IMR-90 (cell line): ENCODE data around the gene RBPJL. TPM values are rescaled to one million over a fixed set of nuclear protein-coding genes. Genes with fewer than 3 reads are reported as not detected.

Source experiments
- ATAC-seq: fragments of 200-7000 bp; cut with Tn5 transposase; 2 replicates; pipeline ENCODE4 v1.9.1; 2020; ENCODE audit warnings: low read depth, mild to moderate bottlenecking, moderate library complexity
- BruUV-seq: library from RNA; stranded (reverse); fragments of 400-500 nt; replicated peaks from 2 replicates; lab custom pipeline; 2021; lab: Mats Ljungman, UMichigan
- CTCF ChIA-PET: fragments of 300-600 bp; formaldehyde crosslinking; extraction: SDS; loops from one replicate; lab custom pipeline; 2021; ENCODE audit warnings: antibody characterized with exemption; lab: Yijun Ruan, JAX
- POLR2A ChIA-PET: fragments of 300-600 bp; sonication (Branson Sonifier 250); formaldehyde crosslinking; loops from one replicate; lab custom pipeline; 2022; ENCODE audit warnings: antibody characterized with exemption; ENCODE audit not compliant: unreplicated experiment; lab: Charles Lee
- DNase-seq: peaks from one replicate; pipeline ENCODE4 v3.0.0; 2013
- H2AFZ ChIP-seq: replicated peaks from 2 replicates; pipeline ENCODE3; 2013; ENCODE audit warnings: low read length, mild to moderate bottlenecking; ENCODE audit not compliant: poor library complexity
- H2AK5ac ChIP-seq: 2 replicates; pipeline ENCODE4 v1.6.1; 2013; ENCODE audit warnings: low read depth, low read length, inconsistent platforms
- H2AK9ac ChIP-seq: replicated peaks from 2 replicates; pipeline ENCODE3; 2013; ENCODE audit warnings: mild to moderate bottlenecking, low read depth, low read length, moderate library complexity; ENCODE audit not compliant: poor library complexity
- H2BK120ac ChIP-seq: 2 replicates; pipeline ENCODE4 v1.6.1; 2013; ENCODE audit warnings: low read depth, low read length, inconsistent platforms
- H2BK15ac ChIP-seq: 3 replicates; pipeline ENCODE4 v1.6.1; 2013; ENCODE audit warnings: low read depth, low read length, inconsistent platforms
- H2BK20ac ChIP-seq: 2 replicates; pipeline ENCODE4 v1.6.1; 2013; ENCODE audit warnings: low read depth, mild to moderate bottlenecking, inconsistent platforms, low read length, moderate library complexity
- H2BK5ac ChIP-seq: 2 replicates; pipeline ENCODE4 v1.6.1; 2013; ENCODE audit warnings: mild to moderate bottlenecking, low read depth, low read length, inconsistent platforms; ENCODE audit not compliant: poor library complexity, severe bottlenecking
- H3K14ac ChIP-seq: replicated peaks from 2 replicates; pipeline ENCODE4 v1.6.1; 2013; ENCODE audit warnings: low read depth, low read length, inconsistent platforms
- H3K18ac ChIP-seq: 2 replicates; pipeline ENCODE4 v1.6.1; 2013; ENCODE audit warnings: low read depth, low read length, control low read depth
- H3K23ac ChIP-seq: 2 replicates; pipeline ENCODE4 v1.6.1; 2013; ENCODE audit warnings: low read depth, low read length, inconsistent platforms
- H3K27ac ChIP-seq: 2 replicates; pipeline ENCODE4 v1.5.1; 2013; ENCODE audit warnings: mild to moderate bottlenecking, control low read depth, low read length; ENCODE audit not compliant: insufficient read depth
- H3K27me3 ChIP-seq: 2 replicates; pipeline ENCODE4 v1.6.1; 2013; ENCODE audit warnings: low read length; ENCODE audit not compliant: control insufficient read depth, insufficient read depth
- H3K36me3 ChIP-seq: 2 replicates; pipeline ENCODE4 v1.6.1; 2013; ENCODE audit warnings: low read length, mixed read lengths; ENCODE audit not compliant: control insufficient read depth, insufficient read depth
- H3K4ac ChIP-seq: 2 replicates; pipeline ENCODE4 v1.6.1; 2013; ENCODE audit warnings: low read depth, low read length, inconsistent platforms
- H3K4me1 ChIP-seq: 2 replicates; pipeline ENCODE4 v1.6.1; 2013; ENCODE audit warnings: low read length, mixed read lengths; ENCODE audit not compliant: control insufficient read depth, insufficient read depth
- H3K4me2 ChIP-seq: 2 replicates; pipeline ENCODE4 v1.6.1; 2013; ENCODE audit warnings: low read depth, mild to moderate bottlenecking, control low read depth, low read length, moderate library complexity
- H3K4me3 ChIP-seq: 2 replicates; pipeline ENCODE4 v1.5.1; 2013; ENCODE audit warnings: low read depth, mild to moderate bottlenecking, control low read depth, low read length, moderate library complexity; ENCODE audit not compliant: insufficient read depth
- H3K56ac ChIP-seq: 2 replicates; pipeline ENCODE4 v1.6.1; 2013; ENCODE audit warnings: low read length, inconsistent platforms; ENCODE audit not compliant: insufficient read depth; ENCODE audit errors: extremely low read depth
- H3K79me1 ChIP-seq, 2 experiments: 2 replicates each; pipeline ENCODE4 v1.6.1; 2013; ENCODE audit warnings: low read length in 2 of 2, inconsistent platforms in 1 of 2, low read depth in 1 of 2
- H3K9ac ChIP-seq: 2 replicates; pipeline ENCODE4 v1.6.1; 2013; ENCODE audit warnings: low read depth, low read length, control low read depth
- H3K9me1 ChIP-seq: 2 replicates; pipeline ENCODE4 v1.6.1; 2013; ENCODE audit warnings: low read length, inconsistent platforms; ENCODE audit not compliant: insufficient read depth
- H3K9me3 ChIP-seq: 2 replicates; pipeline ENCODE4 v1.6.1; 2013; ENCODE audit warnings: low read length; ENCODE audit not compliant: control insufficient read depth, insufficient read depth
- H4K20me1 ChIP-seq: 2 replicates; pipeline ENCODE4 v1.6.1; 2013; ENCODE audit warnings: low read length, inconsistent platforms; ENCODE audit not compliant: insufficient read depth
- H4K5ac ChIP-seq: 2 replicates; pipeline ENCODE4 v1.6.1; 2013; ENCODE audit warnings: mild to moderate bottlenecking, low read depth, low read length, control low read depth
- H4K8ac ChIP-seq, 2 experiments: 2 replicates each; pipeline ENCODE4 v1.6.1; 2013; ENCODE audit warnings: low read depth in 2 of 2, low read length in 2 of 2, control low read depth in 1 of 2, inconsistent platforms in 1 of 2
- H4K91ac ChIP-seq: 2 replicates; pipeline ENCODE4 v1.6.1; 2013; ENCODE audit warnings: low read depth, low read length, inconsistent platforms; ENCODE audit not compliant: insufficient read depth
- BHLHE40 ChIP-seq: fragments of 150-350 bp; IDR thresholded peaks from 2 replicates; pipeline ENCODE4 v1.6.1; 2016; ENCODE audit warnings: mild to moderate bottlenecking, low read depth, low read length
- CHD1 ChIP-seq: IDR thresholded peaks from 2 replicates; pipeline ENCODE4 v1.6.1; 2012; ENCODE audit warnings: low read depth, low read length, improper control_type of control experiment
- ELK1 ChIP-seq: fragments of 150-350 bp; IDR thresholded peaks from 2 replicates; pipeline ENCODE4 v1.6.1; 2016; ENCODE audit warnings: low read depth, mild to moderate bottlenecking, low read length, moderate library complexity, borderline replicate concordance
- FOS ChIP-seq: fragments of 150-350 bp; IDR thresholded peaks from 2 replicates; pipeline ENCODE4 v1.6.1; 2016; ENCODE audit warnings: low read depth, low read length
- MAZ ChIP-seq: IDR thresholded peaks from 2 replicates; pipeline ENCODE4 v1.6.1; 2012; ENCODE audit warnings: low read depth, mild to moderate bottlenecking, low read length, improper control_type of control experiment, moderate library complexity, borderline replicate concordance
- POLR2A ChIP-seq: IDR thresholded peaks from 2 replicates; pipeline ENCODE4 v1.6.1; 2012; ENCODE audit warnings: mild to moderate bottlenecking, low read depth, low read length
- RCOR1 ChIP-seq: IDR thresholded peaks from 2 replicates; pipeline ENCODE4 v1.6.1; 2012; ENCODE audit warnings: mild to moderate bottlenecking, low read length, improper control_type of control experiment; ENCODE audit not compliant: insufficient replicate concordance
- WGBS, 2 experiments: methylation state at CpG; one replicate each; pipeline versions ENCODE4 v1.1.5 to v1.1.7; 2013; ENCODE audit warnings: missing lambda C conversion rate in 2 of 2; ENCODE audit not compliant: insufficient read length in 1 of 2; ENCODE audit errors: extremely low coverage in 2 of 2; 5-methylcytosine and 5-hydroxymethylcytosine counted together
- dilution Hi-C: fragments of 300-500 bp; cut with HindIII; formaldehyde crosslinking; loops from one replicate; pipeline ENCODE4 v1.14.3; 2018; ENCODE audit warnings: low sequenced_read_pairs; ENCODE audit not compliant: unreplicated experiment
- in situ Hi-C: fragments of 300-500 bp; cut with MboI; formaldehyde crosslinking; loops from 3 replicates; pipeline ENCODE4 v1.14.3; 2019; ENCODE audit warnings: low sequenced_read_pairs, inconsistent platforms, mixed read lengths
- intact Hi-C: fragments of 100-400 bp; cut with micrococcal nuclease; formaldehyde crosslinking; loops from 2 replicates; pipeline ENCODE4 v1.10.0; 2022
- polyA plus RNA-seq, 3 experiments: library from polyadenylated mRNA; depleted of rRNA; stranded (reverse); fragments of >200 nt; gene quantifications; 2 replicates each; pipeline ENCODE4 v1.2.3, GENCODE V29; 2012; ENCODE audit warnings: low replicate concordance in 1 of 3
- total RNA-seq: library from RNA; depleted of rRNA; stranded (reverse); fragments of >200 nt; gene quantifications from 2 replicates; pipeline ENCODE4 v1.2.3, GENCODE V29; 2012

The RBPJL gene
- total and polyA plus RNA-seq, 2 of the 4 experiments (the other 2 are of a cell fraction): not detected

- H4K20me1 ChIP-seq: peaks cover 32% of the 10 kb centered on the region
- peak within 1 kb of the TSS; percentile 86 for H2AK5ac ChIP-seq
- peak within 1 kb of the TSS; percentile 74 for H4K5ac ChIP-seq
- peak within 1 kb of the TSS; percentile 73 for H2BK5ac ChIP-seq
- H3K4me3 ChIP-seq: peak within 1 kb of the TSS; percentile 74
- peaks cover 29% of the 10 kb centered on the region for H3K4me1 ChIP-seq
- peak within 1 kb of the TSS; percentile 82 for H3K18ac ChIP-seq
- ChIA-PET POLR2A (interaction anchor here (0.6 to 1.5 kb wide), 4 partner anchors 11 to 71 kb away, joined by 5 to 11 read pairs (median 6); no protein-coding TSS in a partner anchor), CTCF (no interaction called here)
- intact Hi-C loops: no loop called here
- 0 out of 2 replicates have a peak, but pooled peaks have one; percentile 41 for TF ChIP-seq CHD1
- TF ChIP-seq ELK1: no peak
- no peak for TF ChIP-seq RCOR1
- peak; percentile 99 for TF ChIP-seq POLR2A
- peak; percentile 92 for TF ChIP-seq MAZ
- peak; percentile 18; the same call in 1 of the 2 replicates for TF ChIP-seq FOS
- TF ChIP-seq BHLHE40: 0 out of 2 replicates have a peak, but pooled peaks have one; percentile 12
- peak; percentile 67 for ATAC-seq
- peak within 1 kb of the TSS; percentile 93 for H2AK9ac ChIP-seq
- peaks cover 0 to 47% of the 10 kb centered on the region in 2 experiments; a peak in 3 of 4 replicates for H3K79me1 ChIP-seq
- H2BK15ac ChIP-seq: peak within 1 kb of the TSS; percentile 94; the same call in 2 of the 3 replicates
- H3K4me2 ChIP-seq: peak within 1 kb of the TSS; percentile 85
- H2BK120ac ChIP-seq: peak within 1 kb of the TSS; percentile 79
- dilution Hi-C loops: no loop called here
- peak within 1 kb of the TSS; percentile 95 for H3K9ac ChIP-seq
- peak within 1 kb of the TSS; percentile 89 for H4K91ac ChIP-seq
- H3K9me1 ChIP-seq: peaks cover 8% of the 10 kb centered on the region; the same call in 1 of the 2 replicates
- in situ Hi-C loops: loop anchor here (25.0 kb wide), 1 partner anchor 564 kb away; the partner anchor contains the start of gene PLTP
- peak; percentile 63 for DNase-seq
- H3K27me3 ChIP-seq: no peaks in the 10 kb centered on the region
- 0% methylated on average over 9 of the region's 77 CpGs; no CpG with 5 or more reads in 1 of the 2 experiments for WGBS, 2 experiments
- peak within 1 kb of the TSS; percentile 87 for H2AFZ ChIP-seq
- peak within 1 kb of the TSS; percentile 49 to 81 for H4K8ac ChIP-seq
- peak within 1 kb of the TSS; percentile 94 for H3K14ac ChIP-seq
- H3K23ac ChIP-seq: peak within 1 kb of the TSS; percentile 92
- H3K27ac ChIP-seq: peak within 1 kb of the TSS; percentile 91
- H3K9me3 ChIP-seq: no peaks in the 10 kb centered on the region
- H2BK20ac ChIP-seq: peak within 1 kb of the TSS; percentile 70
- BruUV-seq: no TSS peak
- H3K56ac ChIP-seq: peak within 1 kb of the TSS; percentile 85
- peaks cover 4% of the 10 kb centered on the region; the same call in 1 of the 2 replicates for H3K36me3 ChIP-seq
- peak within 1 kb of the TSS; percentile 90 for H3K4ac ChIP-seq
Observed at GRCh38 chr20:45347936-45348778, 41.5 kb downstream of the RBPJL start, which contains the start of gene SDC4. Gene SDC4, minus strand, starts transcription at chr20:45348424. Its CDS starts 40 bp downstream, at chr20:45348384.
